ENCODE results near the gene DNAJC12.
"Not testable (repeated sequence)": the region's sequence is repeated elsewhere in the genome, so short reads cannot be mapped to it uniquely, and the experiment has no call there.

The DNAJC12 gene

GRCh38 chr10:67839951-67840350 lies 2.0 kb upstream of the DNAJC12 start:
- DNase-seq (ENCODE audit: low read depth in 2 of 2) = no peak

- DNase-seq (ENCODE audit: low read depth in 2 of 2) = not testable (repeated sequence)
These were observed 1.5 kb upstream of the DNAJC12 start for GRCh38 chr10:67839511-67839910.

- DNase-seq (ENCODE audit: low read depth in 2 of 2) = no peak
These were observed 1.0 kb downstream of the DNAJC12 start for GRCh38 chr10:67836972-67837371.

- DNase-seq (ENCODE audit: low read depth in 2 of 2) = no peak
These were observed 1.5 kb downstream of the DNAJC12 start for GRCh38 chr10:67836488-67836887.

- DNase-seq (ENCODE audit: low read depth in 2 of 2) = not testable (repeated sequence)
These were observed 2.2 kb downstream of the DNAJC12 start for GRCh38 chr10:67835541-67836394.

GRCh38 chr10:67834375-67834774 lies 3.6 kb downstream of the DNAJC12 start:
- no peak for DNase-seq (ENCODE audit: low read depth in 2 of 2)

- DNase-seq (ENCODE audit: low read depth in 2 of 2) = no peak
These were observed 10.2 kb downstream of the DNAJC12 start for GRCh38 chr10:67827811-67828210.

- no peak for DNase-seq (ENCODE audit: low read depth in 2 of 2)
These were observed 18.2 kb downstream of the DNAJC12 start for GRCh38 chr10:67819768-67820204.

GRCh38 chr10:67818323-67818722 lies 19.7 kb downstream of the DNAJC12 start:
- no peak for DNase-seq (ENCODE audit: low read depth in 2 of 2)

GRCh38 chr10:67816719-67817118 lies 21.3 kb downstream of the DNAJC12 start:
- no peak for DNase-seq (ENCODE audit: low read depth in 2 of 2)

- DNase-seq (ENCODE audit: low read depth in 2 of 2) = no peak
These were observed 22.4 kb downstream of the DNAJC12 start for GRCh38 chr10:67815571-67816059.

- DNase-seq (ENCODE audit: low read depth in 2 of 2) = no peak
These were observed 26.0 kb downstream of the DNAJC12 start for GRCh38 chr10:67812007-67812406.

GRCh38 chr10:67809107-67809506 lies 28.9 kb downstream of the DNAJC12 start:
- DNase-seq (ENCODE audit: low read depth in 2 of 2) = no peak

- no peak for DNase-seq (ENCODE audit: low read depth in 2 of 2)
These were observed 29.3 kb downstream of the DNAJC12 start for GRCh38 chr10:67808704-67809103.

GRCh38 chr10:67807855-67808456 lies 30.0 kb downstream of the DNAJC12 start:
- no peak for DNase-seq (ENCODE audit: low read depth in 2 of 2)

GRCh38 chr10:67804395-67804678 lies 33.7 kb downstream of the DNAJC12 start:
- no peak for DNase-seq (ENCODE audit: low read depth in 2 of 2)

- DNase-seq (ENCODE audit: low read depth in 2 of 2) = no peak
These were observed 34.2 kb downstream of the DNAJC12 start for GRCh38 chr10:67803588-67804394.

- no peak for DNase-seq (ENCODE audit: low read depth in 2 of 2)
These were observed 35.0 kb downstream of the DNAJC12 start for GRCh38 chr10:67802767-67803538.

- no peak for DNase-seq (ENCODE audit: low read depth in 2 of 2)
These were observed 36.9 kb downstream of the DNAJC12 start for GRCh38 chr10:67801118-67801517.

GRCh38 chr10:67794909-67795460 lies 43.0 kb downstream of the DNAJC12 start:
- DNase-seq (ENCODE audit: low read depth in 2 of 2) = no peak

- DNase-seq (ENCODE audit: low read depth in 2 of 2) = no peak
These were observed 43.7 kb downstream of the DNAJC12 start for GRCh38 chr10:67794256-67794655.
